GM10248 (cell line): ENCODE data around the gene C1orf35.
A peak's percentile ranks its signal among the peaks of the same experiment; 100 is the strongest.

Experiments used
- CTCF ChIA-PET: fragments of 300-600 bp; sonication (Branson Sonifier 250); formaldehyde crosslinking; extraction: SDS; loops from one replicate; lab custom pipeline; 2021; ENCODE audit warnings: antibody characterized with exemption; lab: Yijun Ruan, JAX
- POLR2A ChIA-PET: fragments of 350-650 bp; sonication (Branson Sonifier 250); formaldehyde crosslinking; extraction: SDS; loops from one replicate; lab custom pipeline; 2020; ENCODE audit warnings: antibody characterized with exemption; lab: Yijun Ruan, JAX
- DNase-seq: peaks from one replicate; pipeline ENCODE4 v3.0.0; 2012; ENCODE audit errors: extremely low spot score
- CTCF ChIP-seq: IDR thresholded peaks from 2 replicates; pipeline ENCODE4 v1.5.1; 2012; ENCODE audit warnings: mild to moderate bottlenecking, low read depth; ENCODE audit errors: extremely low read depth, missing control alignments, control extremely low read depth

The C1orf35 gene

DNA sequence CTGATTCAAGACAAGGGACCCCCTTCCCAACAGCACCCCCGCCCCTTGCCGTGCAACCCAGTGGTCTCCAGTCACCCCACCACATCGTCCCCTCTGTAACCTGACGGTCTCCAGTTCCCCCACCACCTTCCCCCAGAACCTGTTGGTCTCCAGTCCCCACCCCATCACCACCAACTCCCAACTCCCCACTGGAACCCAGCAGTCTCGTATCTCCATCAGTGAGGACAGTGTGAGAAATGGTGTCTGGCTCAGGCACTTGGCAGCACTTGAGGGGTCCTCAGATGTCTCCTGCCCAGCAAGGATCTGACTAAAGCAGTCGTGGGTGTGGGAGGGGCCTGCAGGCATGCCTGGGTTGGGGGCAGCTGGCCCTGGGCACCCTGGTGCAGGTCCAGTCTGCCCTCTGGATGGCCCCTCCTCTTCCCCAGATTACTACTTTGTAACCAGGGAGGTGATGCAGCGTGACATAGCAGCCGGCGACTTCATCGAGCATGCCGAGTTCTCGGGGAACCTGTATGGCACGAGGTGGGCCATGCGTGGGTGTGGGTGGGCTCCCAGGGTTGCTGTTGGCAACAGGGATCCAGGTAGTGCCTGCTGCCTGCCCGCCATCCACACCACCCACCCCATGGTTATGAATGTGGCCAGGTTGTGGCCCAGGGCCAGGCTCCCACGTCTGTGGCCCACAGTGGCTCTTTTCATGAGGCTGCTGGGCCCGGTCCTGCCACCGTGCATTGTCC lies 43.5 kb upstream of the C1orf35 start:
- no peak for TF ChIP-seq CTCF
- peak; percentile 12 for DNase-seq
- CTCF ChIA-PET: interaction anchor here (0.8 to 4.9 kb wide), 3 partner anchors 15 to 19 kb away, joined by 3 to 41 read pairs (median 3); partner anchors contain the start of gene IBA57
- POLR2A ChIA-PET: no interaction called here

DNA sequence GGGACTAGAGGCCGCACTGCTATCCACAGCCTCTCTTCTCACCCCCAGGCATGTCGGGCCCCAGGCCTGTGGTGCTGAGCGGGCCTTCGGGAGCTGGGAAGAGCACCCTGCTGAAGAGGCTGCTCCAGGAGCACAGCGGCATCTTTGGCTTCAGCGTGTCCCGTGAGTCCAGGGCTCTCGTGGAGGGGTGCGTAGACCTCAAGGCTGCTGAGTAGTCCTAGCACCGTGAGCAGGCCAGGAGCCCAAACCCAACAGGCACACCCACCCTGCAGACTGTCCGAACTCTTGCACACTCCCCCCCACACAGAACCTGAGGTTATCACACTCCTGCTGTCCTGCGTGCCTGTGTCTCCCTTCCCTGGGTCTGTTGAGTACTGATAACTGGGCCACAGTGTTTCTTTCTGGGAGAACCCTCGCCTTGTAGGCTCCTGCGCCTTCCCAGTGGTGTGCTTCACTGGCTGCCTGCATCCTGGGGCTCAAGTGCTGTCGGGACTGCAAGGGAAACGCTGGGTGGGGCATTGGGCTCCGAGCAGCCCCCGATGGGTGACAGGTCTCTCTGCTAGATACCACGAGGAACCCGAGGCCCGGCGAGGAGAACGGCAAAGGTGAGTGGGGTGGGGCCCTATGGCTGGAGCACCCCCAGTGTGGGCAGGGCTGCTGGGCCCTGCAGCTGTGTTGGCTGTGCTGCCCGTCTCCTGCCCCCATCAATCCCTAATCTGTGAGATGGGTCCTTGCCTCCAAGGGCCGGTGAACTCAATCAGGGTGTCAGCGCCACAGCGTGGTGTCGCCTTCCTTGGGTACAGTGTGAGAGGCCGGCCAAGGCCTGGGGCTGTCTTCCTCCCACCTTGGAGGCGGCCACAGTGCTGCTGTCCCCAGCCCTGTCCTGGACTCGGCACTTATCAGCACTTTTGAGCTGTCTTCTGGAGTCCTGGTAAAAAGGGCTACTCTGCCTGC lies 42.6 kb upstream of the C1orf35 start:
- ChIA-PET CTCF (interaction anchor here (1.0 to 4.9 kb wide), 2 partner anchors 14 to 20 kb away, joined by 3 to 41 read pairs; partner anchors contain the start of gene IBA57), POLR2A (no interaction called here)
- TF ChIP-seq CTCF: no peak
- DNase-seq: peak; percentile 7

DNA sequence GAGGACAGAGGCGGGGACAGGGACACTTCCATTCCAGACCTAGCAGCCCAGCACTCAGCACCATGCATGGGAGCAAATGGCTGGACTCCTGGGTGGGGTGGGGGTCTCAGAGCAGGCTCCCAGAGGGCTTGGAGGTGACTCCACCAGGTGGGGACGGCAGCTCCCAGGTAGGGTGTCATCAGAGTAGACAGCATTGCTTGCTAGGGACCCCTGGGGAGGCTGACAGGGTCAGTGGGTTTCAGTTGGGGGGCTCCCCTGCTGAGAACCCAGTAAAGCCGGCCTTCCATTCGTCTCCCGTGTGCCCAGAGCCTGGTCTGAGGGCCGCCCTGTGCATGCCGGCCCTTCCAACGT lies 41.8 kb upstream of the C1orf35 start:
- CTCF ChIA-PET: interaction anchor here (4.9 kb wide), 1 partner anchor 20 kb away, joined by 41 read pairs; the partner anchor contains the start of gene IBA57
- POLR2A ChIA-PET: no interaction called here
- no peak for TF ChIP-seq CTCF
- DNase-seq: no peak

- DNase-seq: peak; percentile 10
- POLR2A ChIA-PET: no interaction called here
- CTCF ChIA-PET: interaction anchor here (2.0 to 4.9 kb wide), 2 partner anchors 10 to 21 kb away, joined by 5 to 41 read pairs; partner anchors contain the start of gene IBA57
- no peak for TF ChIP-seq CTCF
These were observed 41.3 kb upstream of the C1orf35 start for GRCh38 chr1:228144193-228144992.

DNA sequence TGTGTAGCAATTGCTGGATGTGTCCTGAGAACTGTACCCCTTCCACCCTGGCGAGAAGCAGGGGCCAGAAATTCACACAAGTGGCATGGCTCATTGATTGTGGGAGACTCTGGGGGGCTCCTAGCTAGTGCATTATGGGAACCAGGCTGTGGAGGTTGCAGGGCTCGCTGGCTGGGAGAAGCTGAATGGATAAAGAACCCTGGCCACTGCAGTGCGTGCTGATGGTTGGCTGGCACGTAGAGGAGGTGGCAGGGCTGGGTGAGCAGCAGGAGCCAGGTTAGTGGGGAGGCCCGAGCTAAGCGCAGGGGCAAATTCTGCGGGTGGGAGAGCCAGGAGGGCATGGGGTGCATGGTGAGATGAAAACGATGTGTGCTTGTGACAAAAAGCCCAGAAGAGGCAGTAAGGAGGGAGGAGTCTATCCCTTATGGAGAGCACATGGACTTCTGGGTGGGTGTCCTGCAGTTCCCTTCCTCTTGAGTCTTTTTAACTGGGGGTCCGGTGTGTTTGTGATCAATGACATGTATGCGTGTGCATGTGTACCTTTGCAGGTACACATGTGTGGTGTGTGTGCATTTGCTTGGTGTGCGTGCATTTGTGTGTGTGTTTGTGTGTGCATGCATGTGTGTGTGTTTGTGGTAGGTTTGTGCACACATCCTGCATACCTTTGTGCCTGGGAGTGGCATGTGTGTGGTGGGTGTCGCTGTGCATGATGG lies 40.5 kb upstream of the C1orf35 start:
- ChIA-PET POLR2A (no interaction called here), CTCF (interaction anchor here (0.7 to 4.9 kb wide), 5 partner anchors 8 to 25 kb away, joined by 3 to 41 read pairs (median 6); partner anchors contain the start of gene IBA57)
- no peak for TF ChIP-seq CTCF
- DNase-seq: peak; percentile 11
